Left renal pelvis (tissue), 4 donors: ENCODE data around the gene TBKBP1. TPM values are rescaled to one million over a fixed set of nuclear protein-coding genes. Genes with fewer than 3 reads are reported as not detected.

Experiments used
- DNase-seq, 4 donors: peaks; one replicate each; pipeline ENCODE4 v3.0.0-alpha.2; 2013; ENCODE audit warnings: low read depth in 4 of 4, low spot score in 3 of 4
- polyA plus RNA-seq, 4 donors: library from polyadenylated mRNA; unstranded; fragments of 120-200 nt; gene quantifications; one replicate each; pipeline ENCODE4 v1.2.1, GENCODE V29; 2013; ENCODE audit not compliant: insufficient read length in 4 of 4

TBKBP1 gene
- polyA plus RNA-seq, 4 donors = 22.0 to 36.6 (median 25.9) TPM

GRCh38 chr17:47751471-47751870, 57.5 kb downstream of the TBKBP1 start:
- DNase-seq = no peak

DNA sequence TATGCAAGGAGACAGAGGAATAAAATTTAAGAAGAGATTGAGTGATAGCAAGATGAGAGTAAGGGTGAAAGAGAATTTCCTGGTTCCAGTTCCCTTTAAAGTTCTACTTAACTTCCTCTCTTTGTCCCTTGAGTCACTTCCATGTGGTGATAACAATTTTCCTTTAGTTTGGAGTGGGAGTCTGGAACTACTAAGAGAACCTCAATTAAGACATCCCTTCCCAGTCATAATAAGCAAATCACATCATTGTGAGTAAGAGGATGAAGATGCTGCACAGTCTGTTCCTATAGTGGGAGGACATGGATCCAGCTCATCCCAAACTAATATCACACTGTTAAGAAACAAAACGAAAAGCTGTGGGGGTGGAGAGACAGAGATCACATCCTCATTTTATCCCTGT, 63.4 kb downstream of the TBKBP1 start:
- DNase-seq = no peak

DNA sequence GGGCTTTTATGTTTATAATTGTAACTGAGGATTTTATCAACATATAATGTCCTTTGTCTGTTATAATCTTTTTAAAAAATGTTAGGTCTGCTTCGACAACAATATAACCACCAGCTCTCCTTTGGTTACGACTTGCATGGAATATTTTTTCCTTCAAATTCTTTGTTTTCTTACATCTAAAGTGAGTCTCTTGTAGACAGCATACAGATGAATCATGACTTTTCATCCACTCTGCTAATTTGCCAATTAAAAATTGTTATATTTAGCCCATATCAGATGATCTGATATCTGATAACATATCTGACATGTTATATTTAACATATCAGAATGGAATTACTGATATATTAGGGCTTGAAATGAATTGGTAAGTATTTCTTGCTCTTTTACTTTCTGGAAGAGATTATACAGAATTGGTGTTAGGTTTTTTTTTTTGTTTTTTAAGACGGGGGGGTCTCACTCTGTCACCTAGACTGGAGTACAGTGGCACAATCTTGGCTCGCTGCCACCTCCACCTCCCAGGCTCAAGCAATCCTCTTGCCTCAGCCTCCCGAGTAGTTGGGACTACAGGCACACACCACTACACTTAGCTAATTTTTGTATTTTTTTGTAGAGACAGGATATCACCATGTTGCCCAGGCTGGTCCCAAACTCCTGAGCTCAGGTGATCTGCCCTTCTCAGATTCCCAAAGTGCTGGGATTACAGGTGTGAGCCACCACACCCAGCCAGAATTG, 66.6 kb downstream of the TBKBP1 start:
- no peak for DNase-seq

Other genes starting within 250 kb of the TBKBP1 start
- 100 to 1,000 TPM; 130 to 184 (median 160) TPM for gene NPEPPS, start 163.1 kb upstream of the TBKBP1 start, polyA plus RNA-seq
- 100 to 1,000 TPM; 177 to 273 (median 248) TPM for gene KPNB1, start 44.2 kb upstream of the TBKBP1 start, polyA plus RNA-seq
- gene TBX21, start 39.1 kb downstream of the TBKBP1 start, polyA plus RNA-seq = under 1 TPM; 0.07 to 0.26 (median 0.15) TPM
- gene OSBPL7, start 127.6 kb downstream of the TBKBP1 start, polyA plus RNA-seq = 10 to 100 TPM; 11.9 to 16.3 (median 12.3) TPM
- gene MRPL10, start 137.4 kb downstream of the TBKBP1 start, polyA plus RNA-seq = 10 to 100 TPM; 36.6 to 56.8 (median 50.0) TPM
- 1 to 10 TPM in 3 of 4 donors, under 1 TPM in 1; 0.74 to 3.3 (median 2.6) TPM for gene LRRC46, start 137.5 kb downstream of the TBKBP1 start, polyA plus RNA-seq
- gene SCRN2, start 147.1 kb downstream of the TBKBP1 start, polyA plus RNA-seq = 10 to 100 TPM; 31.4 to 78.5 (median 39.5) TPM
- gene SP6, start 157.0 kb downstream of the TBKBP1 start, polyA plus RNA-seq = 1 to 10 TPM; 1.6 to 3.0 (median 2.5) TPM
- gene SP2, start 202.1 kb downstream of the TBKBP1 start, polyA plus RNA-seq = 10 to 100 TPM; 20.8 to 27.1 (median 23.4) TPM
- gene PNPO, start 247.4 kb downstream of the TBKBP1 start, polyA plus RNA-seq = 10 to 100 TPM in 3 of 4 donors, 1 to 10 TPM in 1; 5.8 to 24.1 (median 20.6) TPM